ENCODE data around the gene KCNA10. TPM values are rescaled to one million over a fixed set of nuclear protein-coding genes. Genes with fewer than 3 reads are reported as not detected.

KCNA10 gene
- total and polyA plus RNA-seq, 2 experiments from 2014 or later = not detected

GRCh38 chr1:110535985-110536384 lies 17.0 kb upstream of the KCNA10 start (continued):
- no peak for TF ChIP-seq ETS1 (IDR thresholded peaks at IDR 0.05)
- no peak for TF ChIP-seq STAT1 (IDR thresholded peaks at IDR 0.05; ENCODE audit: unreplicated experiment)
- TF ChIP-seq CTCF (conservative IDR thresholded peaks at IDR 0.05; ENCODE audit: low read depth in 2 of 2) = no peak
- TF ChIP-seq JUNB (IDR thresholded peaks at IDR 0.05; ENCODE audit: unreplicated experiment) = no peak
- no peak for TF ChIP-seq NANOG (IDR thresholded peaks at IDR 0.05; ENCODE audit: borderline replicate concordance)

- ATAC-seq = no peak
- Histone ChIP-seq H3F3A (replicated peaks; ENCODE audit: low read depth) (no peaks in the 10 kb centered on the region), H2AFZ (no peak overlapping the region), H3K4me1 (ENCODE audit: insufficient read depth) (no peaks in the 10 kb centered on the region), H3K36me3 (ENCODE audit: insufficient read depth) (no peaks in the 10 kb centered on the region), H3K4me3 (no peak overlapping the region), H3K27ac (ENCODE audit: low read depth) (no peak overlapping the region), H3K4me2 (no peak overlapping the region), H3K27me3 (ENCODE audit: insufficient read depth) (no peaks in the 10 kb centered on the region), H3K79me2 (replicated peaks; ENCODE audit: insufficient read depth) (no peaks in the 10 kb centered on the region), H4K20me1 (replicated peaks; ENCODE audit: insufficient read depth) (no peaks in the 10 kb centered on the region), H3K9me2 (ENCODE audit: insufficient read depth) (no peaks in the 10 kb centered on the region)
- Mint-ChIP-seq H3K4me1 (no peaks in the 10 kb centered on the region; the same call in 2 of the 3 replicates), H3K27ac (no peak overlapping the region), H3K9me3 (no peaks in the 10 kb centered on the region), H3K27me3 (ENCODE audit: insufficient read depth, low read depth, poor library complexity) (peaks cover 8% of the 10 kb centered on the region), H3K4me3 (no peak overlapping the region), H3K36me3 (ENCODE audit: low read depth) (no peaks in the 10 kb centered on the region)
- DNase-seq (ENCODE audit: low spot score) = no peak
- TF ChIP-seq STAT1 (IDR thresholded peaks at IDR 0.05; ENCODE audit: unreplicated experiment) = no peak
- TF ChIP-seq NANOG (IDR thresholded peaks at IDR 0.05; ENCODE audit: borderline replicate concordance) = no peak
- TF ChIP-seq ZNF462 (CRISPR knock-in tag; IDR thresholded peaks at IDR 0.05) = no peak
- TF ChIP-seq JUNB (IDR thresholded peaks at IDR 0.05; ENCODE audit: unreplicated experiment) = no peak
- TF ChIP-seq ZNF114 (CRISPR knock-in tag; IDR thresholded peaks at IDR 0.05) = no peak
- TF ChIP-seq EZH2phosphoT487 (IDR thresholded peaks at IDR 0.05; ENCODE audit: unreplicated experiment) = no peak
- no peak for TF ChIP-seq CREB1 (CRISPR knock-in tag; IDR thresholded peaks at IDR 0.05; ENCODE audit: low read depth)
- no peak for TF ChIP-seq REST (IDR thresholded peaks at IDR 0.05; ENCODE audit: unreplicated experiment)
- TF ChIP-seq ETS1 (IDR thresholded peaks at IDR 0.05) = no peak
- TF ChIP-seq EZH2 (IDR thresholded peaks at IDR 0.05; ENCODE audit: low read depth, unreplicated experiment) = no peak
These were observed 14.3 kb upstream of the KCNA10 start for GRCh38 chr1:110533230-110533629.
